Endometrium (tissue), 2 donors: ENCODE data around the gene PALB2.

Experiments
- FAIRE-seq: peaks from 2 replicates; lab custom pipeline; 2012; peaks lifted over from hg19 to GRCh38; lab: Jason Lieb, UNC
- donor health status: control.
- donor health status: control.

The PALB2 gene

DNA sequence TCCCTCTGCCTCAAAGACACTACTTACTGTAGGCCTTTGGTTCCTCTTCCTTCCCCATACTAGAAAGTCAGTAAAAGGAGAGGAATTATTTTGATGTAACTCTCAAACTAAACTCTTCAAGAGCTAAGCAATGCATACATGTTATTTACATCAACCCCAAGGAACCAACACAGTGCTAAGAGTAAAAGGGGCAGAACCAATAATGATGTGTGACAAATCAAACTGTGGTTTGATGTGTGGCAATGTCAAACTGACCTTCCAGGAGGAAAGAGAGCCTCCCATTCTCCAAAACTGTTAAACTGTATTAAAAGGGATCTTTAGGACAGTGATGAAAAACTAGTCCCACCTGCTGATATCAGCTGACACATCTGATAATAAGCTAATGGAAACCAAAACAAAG is 60.7 kb downstream of the PALB2 start:
- no peak for FAIRE-seq

DNA sequence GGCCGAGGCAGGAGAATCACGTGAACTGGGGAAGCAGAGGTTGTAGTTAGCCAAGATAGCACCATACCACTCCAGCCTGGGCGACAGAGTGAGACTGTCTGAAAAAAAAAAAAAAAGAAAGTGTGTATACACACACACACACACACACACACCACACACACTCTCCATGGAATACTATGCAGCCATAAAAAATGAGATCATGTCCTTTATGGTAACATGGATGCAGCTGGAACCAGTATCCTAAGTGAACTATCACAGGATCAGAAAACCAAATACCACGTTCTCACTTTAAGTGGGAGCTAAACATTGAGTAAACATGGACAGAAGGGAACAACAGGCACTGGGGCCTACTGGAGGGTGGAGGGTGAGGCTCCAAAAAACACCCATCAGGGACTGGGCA is 61.7 kb downstream of the PALB2 start:
- FAIRE-seq: no peak

DNA sequence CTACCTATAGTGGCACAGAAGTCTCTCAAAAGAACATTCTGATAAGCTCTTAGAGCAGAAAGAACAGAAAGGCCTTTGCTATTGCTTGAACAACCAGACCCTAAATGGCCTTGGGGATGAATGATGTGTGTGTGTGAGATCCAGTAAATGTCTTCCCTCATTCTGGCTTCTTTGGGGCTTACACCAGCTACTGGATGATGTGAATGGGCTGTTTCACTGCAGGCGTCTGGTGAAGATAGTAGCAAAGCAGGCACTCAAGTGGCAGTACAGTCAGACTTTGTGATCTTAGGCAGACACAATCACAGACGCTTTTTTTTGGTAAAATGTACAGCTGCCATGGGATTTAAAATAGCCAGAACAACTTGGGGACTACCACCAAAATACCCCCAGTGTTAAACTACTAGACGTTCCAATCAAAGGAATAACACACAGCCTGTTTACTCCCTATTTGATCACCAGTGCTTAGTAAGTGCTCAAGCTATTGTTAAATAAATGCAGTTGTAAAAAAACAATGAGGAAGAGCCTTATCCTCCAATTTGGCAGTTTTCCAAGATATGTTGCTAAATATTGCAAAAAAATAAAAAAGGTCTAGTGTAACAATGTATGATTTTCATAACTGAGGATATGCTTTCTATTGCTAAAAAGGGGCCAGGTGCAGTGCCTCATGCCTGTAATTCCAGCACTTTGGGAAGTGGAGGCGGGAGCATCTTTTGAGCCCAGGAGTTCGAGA is 62.8 kb downstream of the PALB2 start:
- FAIRE-seq: no peak

DNA sequence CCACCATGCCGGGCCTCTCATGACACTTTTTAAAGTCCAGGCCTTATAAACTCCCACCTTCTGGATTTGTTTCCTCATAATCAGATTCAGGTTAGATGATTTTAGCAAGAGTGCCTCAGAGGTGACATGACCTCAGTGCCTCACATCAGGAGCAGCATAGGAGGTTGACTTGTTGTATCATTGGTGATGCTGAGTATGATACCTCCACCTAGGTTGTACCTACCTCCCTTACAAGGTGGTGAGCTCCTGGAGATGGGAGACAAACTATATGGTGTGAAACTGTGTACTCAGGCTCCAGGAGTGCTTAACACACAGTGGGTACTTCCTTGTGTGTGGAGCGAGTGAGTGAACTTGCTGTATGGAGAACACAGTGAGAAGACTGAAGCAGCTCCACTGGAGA is 63.6 kb downstream of the PALB2 start:
- FAIRE-seq: no peak

DNA sequence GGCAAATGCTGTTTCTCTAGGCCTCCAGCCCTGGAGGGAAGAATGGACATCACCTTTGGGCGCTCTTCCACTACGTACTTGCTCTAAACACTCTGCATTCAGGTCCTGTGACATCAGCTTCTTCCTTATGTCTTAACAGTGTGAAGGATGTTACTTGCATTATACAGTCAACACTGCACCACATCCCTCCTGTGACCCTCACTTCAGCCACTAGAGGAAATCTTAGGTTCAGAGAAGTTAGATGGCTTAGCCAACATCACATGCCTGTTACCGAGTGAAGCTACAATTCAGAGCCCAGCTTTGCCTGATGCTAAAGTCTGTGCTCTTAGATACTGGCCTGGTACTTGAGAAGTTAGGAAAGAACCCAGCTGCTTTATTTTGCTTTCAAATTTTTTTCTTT is 65.3 kb downstream of the PALB2 start:
- FAIRE-seq: no peak

DNA sequence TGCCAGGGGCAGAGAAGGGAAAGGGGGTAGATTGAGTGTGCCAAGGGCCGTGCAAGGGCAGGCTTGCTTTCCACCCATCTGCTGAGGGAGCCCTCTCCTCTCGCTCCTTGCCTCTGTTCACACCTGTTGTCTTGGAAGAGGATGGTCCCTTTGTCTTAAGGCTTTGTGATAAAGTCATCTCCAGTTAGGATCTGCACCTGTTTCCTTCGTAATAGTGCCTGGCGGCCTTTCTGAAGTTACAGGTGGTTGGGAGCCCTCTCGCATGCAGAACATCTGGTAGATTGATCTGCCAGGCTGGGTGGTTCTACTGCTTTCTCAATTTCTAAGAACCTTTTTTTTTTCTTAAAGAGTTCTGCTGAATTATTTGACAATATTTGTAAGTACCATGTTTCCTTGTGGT is 67.3 kb downstream of the PALB2 start:
- no peak for FAIRE-seq

DNA sequence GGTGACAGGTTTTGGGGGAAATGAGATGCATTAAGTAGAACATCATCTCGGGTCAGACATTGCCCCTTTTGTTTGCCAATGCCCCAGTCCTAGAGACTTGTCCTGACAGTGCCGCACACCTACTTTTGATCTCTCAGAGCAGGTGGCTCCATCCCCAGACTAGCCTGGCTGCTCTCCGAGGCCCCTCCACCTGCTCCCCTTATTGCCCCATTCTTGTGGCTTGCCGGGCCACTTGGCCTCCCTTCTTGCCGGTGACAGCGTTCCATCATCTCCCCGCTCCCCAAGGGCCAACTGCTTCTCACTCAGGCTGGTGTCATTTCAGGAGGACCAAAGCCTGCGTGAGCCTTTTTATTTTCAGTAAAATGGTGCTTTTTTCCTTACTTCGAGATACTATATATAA is 68.7 kb downstream of the PALB2 start:
- FAIRE-seq: no peak

DNA sequence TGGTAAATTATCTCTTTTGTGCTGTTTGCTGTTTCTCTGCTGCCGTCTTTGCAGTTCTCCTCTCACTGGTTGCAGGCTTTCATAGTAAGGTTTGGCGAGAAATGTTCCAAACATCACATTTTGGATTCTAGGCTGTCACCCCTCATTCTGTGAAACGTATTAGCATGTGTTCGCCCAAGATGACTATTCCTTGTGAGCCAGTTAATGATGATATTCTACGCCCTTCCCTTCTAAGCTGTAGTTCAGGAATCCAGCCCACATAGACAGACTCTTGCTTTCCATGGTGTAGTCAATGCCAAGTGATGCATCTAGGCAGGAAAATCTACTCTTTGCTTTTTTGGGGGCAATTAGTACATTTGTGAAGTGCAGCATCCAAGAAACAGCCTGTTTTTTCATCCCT is 69.2 kb downstream of the PALB2 start:
- no peak for FAIRE-seq

DNA sequence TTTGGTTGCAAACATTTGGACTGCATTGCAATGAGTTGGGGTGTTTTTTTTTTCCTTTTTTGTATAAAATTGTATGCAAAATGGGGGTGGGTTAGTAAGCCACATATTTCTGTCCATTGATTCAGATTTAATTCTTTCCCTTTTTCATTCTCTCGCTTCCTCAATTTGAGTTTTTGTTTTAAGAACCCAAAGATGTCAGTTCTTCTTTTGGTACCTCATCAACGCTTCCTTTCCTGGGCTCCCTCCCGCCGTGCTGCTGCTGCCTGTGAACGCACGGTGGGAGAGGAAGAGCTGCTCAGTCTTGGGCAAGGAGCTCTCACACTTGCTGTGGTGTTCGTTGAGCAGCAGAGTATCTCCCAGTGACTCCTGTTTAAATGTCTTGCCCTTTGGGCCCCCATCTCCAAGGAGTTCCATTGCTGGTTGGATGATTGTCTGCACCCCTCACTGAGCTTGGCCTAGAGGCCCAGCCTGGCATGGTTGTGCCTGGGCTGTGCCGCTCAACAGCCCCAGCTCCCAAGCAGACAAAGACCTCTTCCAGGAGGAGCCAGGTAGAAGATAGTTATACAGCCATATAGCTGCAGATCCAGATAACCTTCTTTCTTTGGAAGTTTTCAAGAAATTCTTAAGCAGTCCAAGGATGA is 70.0 kb downstream of the PALB2 start:
- no peak for FAIRE-seq

DNA sequence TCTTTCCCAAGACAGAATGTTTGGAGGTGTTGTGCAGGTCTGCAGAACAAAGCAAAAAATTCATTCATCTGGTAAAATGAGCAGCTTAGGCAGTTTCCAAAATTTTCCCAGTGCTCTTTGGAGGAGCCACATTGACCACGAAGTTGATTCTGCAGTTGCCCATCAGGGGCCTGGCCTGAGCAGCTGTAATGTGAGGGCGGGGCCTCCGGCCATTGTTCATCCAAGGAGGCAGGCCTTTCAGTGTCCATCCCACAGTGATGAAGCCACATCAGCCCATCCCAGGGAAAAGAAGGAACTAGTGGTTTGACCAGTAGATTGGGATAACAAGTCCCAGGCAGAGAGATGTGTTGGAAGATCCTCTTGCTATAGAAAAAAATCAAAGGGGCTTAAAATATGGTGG is 73.5 kb downstream of the PALB2 start:
- no peak for FAIRE-seq

DNA sequence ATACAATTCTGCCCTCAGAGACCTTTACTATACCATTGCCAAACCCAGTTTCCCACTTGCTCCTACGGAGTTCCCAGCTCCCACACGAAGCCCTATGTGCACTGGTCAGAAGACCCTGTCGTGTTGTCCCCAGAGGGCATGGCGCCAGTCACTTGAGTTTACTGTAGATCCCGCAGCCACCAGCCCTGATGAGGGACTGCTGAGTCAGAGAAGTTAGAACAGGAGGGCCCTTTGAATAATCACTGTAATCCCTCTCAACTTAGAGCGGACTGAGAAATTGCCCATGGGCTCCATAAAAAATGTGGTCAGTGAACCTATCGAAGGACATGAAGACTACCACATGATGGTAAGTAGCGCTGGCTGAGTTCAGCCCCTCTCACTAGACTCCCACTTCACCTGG is 74.4 kb downstream of the PALB2 start:
- FAIRE-seq: no peak

DNA sequence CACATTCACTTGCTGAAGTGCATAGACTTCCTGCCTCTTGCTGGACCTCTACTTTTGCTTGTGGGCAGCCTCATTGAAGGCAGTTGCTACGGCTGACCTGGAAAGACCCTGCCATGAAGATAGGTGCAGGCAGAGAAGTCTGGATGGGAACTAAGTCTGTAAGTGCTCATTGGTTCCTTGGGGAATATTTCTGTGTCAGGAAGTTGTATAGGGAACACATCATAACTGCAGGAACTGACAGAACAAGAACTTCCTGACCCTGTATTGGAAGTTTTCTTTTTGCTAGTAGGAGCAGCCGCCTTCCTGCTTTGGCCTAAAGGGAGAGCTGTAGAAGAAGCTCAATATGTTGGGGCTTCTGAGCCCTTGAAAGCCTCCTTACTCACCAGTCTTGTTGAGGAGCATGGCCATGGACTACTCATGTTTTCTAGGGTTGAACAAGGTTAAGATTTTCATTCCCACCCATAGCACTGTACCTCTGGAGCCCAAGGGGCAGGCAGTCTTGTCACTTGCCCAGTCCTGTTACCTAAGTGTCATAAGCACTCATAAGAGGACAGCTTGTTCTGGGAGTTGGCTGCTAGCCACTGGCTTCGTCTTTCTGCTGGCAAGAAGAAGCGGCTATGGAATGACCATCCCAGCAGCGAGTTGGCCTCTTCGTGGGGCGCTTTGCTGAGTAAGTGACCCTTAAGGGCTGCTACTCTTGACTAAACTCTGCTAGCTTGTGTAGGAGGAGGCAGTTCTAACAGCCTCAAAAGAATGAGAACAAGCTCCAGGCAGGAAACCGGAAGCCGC is 76.3 kb downstream of the PALB2 start:
- FAIRE-seq: no peak

DNA sequence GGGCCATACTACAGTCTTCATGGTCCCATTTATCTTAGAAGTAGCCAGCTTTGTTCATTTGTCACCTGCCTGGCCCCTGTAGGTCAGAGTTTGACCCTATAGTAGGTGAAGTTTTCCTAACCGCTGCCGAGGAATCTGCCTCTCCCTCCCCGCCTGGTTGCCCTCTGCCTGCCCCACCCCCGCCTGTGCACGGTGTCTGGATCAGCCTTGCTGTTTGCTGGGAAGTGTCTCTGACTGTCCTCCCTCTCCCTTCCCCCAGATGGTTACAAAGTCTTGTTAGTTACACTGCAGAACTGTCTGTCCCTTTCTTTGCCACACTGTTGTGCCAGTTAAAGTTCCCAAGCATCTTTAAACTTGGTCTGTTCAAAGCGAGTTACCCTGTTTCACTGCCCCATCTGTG is 77.9 kb downstream of the PALB2 start:
- FAIRE-seq: no peak

DNA sequence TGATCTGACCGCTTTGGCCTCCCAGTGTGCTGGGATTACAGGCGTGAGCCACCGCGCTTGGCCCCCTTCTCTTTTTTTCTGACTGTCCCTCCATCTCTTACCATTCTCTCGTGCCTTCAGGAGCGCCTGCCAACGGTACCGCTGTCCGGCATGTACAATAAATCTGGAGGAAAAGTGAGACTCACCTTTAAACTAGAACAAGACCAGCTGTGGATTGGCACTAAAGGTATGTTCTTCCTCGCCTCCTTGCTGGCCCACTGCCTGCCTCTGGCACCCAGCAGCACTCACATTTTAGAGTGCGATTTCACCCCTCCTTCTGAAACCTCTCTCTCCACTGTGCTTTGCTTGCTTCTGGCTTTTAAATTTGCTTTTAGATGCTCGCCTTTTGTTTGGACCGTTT is 78.6 kb downstream of the PALB2 start:
- FAIRE-seq: no peak

DNA sequence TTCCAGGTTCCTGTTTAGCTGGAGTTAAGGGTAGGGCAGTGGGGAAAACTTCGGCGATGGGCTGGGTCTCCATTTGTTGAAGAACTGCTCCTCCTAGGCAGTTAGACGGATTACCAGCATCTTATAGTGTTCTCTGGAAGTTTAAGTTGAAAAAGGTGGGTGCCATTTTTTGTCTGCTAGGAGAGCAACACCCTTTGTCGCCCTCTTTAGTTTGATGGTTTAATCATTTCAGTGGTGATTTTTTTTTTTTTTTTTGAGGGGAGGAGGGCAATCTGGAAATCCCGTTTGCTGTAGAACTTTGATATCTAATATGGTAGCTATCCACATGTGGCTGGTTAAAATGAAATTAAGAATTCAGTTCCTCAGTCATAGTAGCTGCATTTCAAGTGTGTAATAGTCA is 79.5 kb downstream of the PALB2 start:
- FAIRE-seq: no peak

DNA sequence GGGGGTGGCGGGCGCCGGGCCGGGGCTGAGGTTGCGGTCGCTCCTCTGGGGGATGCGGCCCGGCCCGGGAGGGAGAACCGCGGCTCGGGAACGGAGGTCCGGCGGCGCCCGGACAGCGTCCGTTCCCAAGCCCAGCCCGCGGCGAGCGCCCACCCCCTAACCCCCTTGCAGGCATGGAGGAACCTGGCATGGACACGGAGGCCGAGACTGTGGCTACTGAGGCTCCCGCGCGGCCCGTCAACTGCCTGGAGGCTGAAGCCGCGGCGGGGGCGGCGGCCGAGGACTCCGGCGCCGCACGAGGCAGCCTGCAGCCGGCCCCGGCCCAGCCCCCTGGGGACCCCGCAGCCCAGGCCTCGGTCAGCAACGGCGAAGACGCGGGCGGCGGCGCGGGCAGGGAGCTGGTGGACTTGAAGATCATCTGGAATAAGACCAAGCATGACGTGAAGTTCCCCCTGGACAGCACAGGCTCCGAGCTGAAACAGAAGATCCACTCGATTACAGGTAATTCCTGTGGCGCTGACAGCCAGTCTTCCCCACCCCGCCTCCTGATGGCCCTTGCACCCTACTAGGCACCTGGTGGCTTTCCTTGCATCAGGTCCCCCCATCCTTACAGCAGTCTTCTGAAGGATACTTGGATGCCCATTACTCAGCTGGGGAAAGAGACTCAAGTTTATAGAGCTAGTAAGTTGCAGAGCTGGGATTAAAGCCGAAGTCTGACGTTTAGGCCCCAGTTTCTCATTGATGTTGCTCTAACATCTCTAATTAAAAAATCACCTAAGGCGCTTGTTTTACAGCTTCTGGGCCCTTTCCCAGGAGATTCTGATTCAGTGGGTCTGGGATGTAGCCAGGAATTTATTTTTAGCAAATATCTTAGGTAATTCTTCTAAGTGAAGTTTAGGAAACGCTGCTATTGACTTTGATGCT is 83.1 kb downstream of the PALB2 start:
- FAIRE-seq: no peak

DNA sequence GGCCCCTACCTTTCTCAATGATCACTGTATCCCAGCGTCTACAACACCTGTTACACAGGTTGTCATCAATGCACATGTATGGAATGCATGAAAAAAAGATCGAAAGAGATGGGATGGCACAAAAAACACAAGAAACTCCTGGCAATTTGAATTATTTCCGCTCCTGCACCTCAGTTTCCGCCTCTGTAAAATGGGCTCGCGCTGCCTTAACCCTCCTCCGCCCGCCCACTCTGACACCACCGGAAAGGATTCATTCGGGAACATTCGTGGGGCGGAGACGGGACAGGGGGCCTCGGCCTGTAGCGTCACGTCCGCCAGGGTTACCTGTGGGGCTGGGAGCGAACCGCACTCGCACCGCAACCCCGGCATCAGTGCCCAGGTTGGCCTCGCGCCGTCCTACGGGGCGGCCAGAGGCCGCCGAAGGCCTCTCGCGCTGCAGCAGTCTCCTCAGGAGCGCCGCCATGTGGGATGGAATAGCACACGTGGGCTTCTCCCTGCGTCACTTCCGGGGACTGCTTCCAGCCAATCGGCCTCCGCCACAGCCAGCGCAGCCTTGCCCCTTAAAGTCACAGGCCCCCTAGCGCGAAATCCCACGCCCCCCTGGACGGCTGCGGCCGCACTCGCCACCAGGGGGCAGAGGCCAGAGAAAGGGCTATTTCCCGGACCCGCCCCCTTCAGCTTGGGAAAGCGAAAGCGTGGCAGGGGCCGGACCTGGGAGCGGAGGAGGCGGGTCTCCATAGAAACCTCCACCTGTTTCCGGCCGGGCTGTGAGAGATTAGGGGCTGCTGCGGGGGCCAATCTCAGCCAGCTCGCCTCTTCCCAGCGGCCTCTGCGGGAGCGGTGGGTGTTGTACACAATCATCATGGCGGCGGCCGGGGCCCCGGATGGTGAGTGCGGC is 84.0 kb downstream of the PALB2 start, which contains the start of the genes EARS2 and UBFD1:
Gene EARS2, minus strand, starts transcription at position 470 of the 898 bp plus-strand sequence. Its CDS starts 7 bp downstream, at position 463.
Gene UBFD1, plus strand, starts transcription at position 847 of the 898 bp plus-strand sequence. Its CDS starts 16 bp downstream, at position 863.
- peak; percentile 92 for FAIRE-seq

DNA sequence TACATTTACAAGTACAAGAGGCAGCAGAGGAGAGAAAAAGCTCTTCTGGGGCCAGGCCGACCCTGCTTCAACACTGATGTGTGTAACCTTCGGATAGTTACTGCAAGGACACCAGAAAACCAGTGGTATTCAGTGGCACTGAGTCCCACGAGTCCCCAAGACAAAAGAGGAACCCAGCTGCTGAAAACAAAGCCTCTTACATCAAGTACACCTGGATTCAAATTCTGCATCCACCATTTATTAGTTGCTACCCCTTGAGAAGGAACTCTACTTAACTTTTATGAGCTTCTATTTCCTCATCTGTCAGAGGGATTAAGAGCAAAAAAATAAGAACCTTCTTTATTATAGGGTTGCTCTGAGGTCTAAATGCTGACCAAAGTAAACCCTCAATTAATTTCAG is 86.6 kb downstream of the PALB2 start:
- FAIRE-seq: no peak
